ENCODE measurements around the gene CEP290. TPM values are rescaled to one million over a fixed set of nuclear protein-coding genes. Genes with fewer than 3 reads are reported as not detected.
A peak's percentile ranks its signal among the peaks of the same experiment; 100 is the strongest.

The CEP290 gene
- total and polyA plus RNA-seq, 8 donors: 10.8 to 36.4 (median 31.0) TPM

DNA sequence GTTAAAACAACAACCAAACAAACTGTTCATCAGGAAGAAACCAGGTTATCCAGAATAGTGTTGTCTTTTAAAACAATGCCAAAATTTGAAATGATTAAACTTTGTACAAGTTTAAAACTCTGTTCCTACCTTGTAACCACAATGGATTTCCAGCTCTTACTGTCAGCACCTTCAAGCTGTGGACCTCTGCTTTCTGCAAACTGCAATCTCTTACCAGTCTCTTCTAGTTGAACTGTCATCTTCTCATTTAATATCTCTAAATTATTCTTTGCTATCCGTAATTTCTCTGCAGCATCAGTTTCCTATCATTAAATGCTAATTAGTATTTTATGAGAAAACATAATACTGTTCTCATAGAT is 83.2 kb downstream of the CEP290 start:
- no peak for ATAC-seq
- H3K27me3 ChIP-seq: no peaks in the 10 kb centered on the region
- intact Hi-C loops (cut with DNase I): no loop called here
- no peaks in the 10 kb centered on the region for H3K9me3 ChIP-seq
- peaks cover 0 to 45% of the 10 kb centered on the region in 2 donors for H3K36me3 ChIP-seq
- no peak overlapping the region for H3K4me3 ChIP-seq
- no peaks in the 10 kb centered on the region for H3K4me1 ChIP-seq
- H3K27ac ChIP-seq: no peak overlapping the region
- TF ChIP-seq, protein P1, sequence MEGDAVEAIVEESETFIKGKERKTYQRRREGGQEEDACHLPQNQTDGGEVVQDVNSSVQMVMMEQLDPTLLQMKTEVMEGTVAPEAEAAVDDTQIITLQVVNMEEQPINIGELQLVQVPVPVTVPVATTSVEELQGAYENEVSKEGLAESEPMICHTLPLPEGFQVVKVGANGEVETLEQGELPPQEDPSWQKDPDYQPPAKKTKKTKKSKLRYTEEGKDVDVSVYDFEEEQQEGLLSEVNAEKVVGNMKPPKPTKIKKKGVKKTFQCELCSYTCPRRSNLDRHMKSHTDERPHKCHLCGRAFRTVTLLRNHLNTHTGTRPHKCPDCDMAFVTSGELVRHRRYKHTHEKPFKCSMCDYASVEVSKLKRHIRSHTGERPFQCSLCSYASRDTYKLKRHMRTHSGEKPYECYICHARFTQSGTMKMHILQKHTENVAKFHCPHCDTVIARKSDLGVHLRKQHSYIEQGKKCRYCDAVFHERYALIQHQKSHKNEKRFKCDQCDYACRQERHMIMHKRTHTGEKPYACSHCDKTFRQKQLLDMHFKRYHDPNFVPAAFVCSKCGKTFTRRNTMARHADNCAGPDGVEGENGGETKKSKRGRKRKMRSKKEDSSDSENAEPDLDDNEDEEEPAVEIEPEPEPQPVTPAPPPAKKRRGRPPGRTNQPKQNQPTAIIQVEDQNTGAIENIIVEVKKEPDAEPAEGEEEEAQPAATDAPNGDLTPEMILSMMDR (IDR thresholded peaks at IDR 0.05): no peak
- DNase-seq: no peak

DNA sequence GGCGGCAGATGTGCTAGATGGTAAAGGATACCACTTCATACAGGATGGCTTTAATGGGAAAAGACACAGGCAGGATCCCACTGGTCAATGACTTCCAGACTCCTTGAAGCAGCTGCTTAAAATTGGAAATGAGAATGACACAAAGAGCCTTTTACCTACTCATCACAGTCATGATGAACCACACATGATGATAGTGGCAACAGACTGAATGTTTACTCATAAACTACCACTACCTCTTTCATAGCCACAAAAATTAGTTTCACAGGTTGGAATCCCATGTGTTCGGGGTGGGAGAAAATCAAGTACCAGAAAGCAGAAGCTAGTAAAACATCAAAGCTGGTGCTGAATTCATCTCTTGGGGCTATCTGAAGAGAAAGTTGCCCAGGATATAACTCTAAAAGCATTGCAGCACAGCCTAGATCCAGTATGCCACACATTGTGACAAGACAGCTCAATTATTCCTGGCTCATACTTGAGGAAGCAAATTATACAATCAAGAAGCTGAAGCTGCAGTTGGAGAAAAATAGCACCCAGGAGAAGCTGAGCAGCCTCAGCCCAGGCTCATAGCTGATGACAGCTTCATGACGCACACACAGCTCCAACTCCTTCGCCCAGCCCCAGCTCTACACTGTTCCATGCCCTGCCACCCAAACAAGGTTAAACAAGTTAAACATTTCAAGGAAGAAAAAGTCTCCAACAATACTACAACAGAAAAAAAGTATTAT is 83.7 kb downstream of the CEP290 start:
- H3K36me3 ChIP-seq: peaks cover 0 to 46% of the 10 kb centered on the region in 2 donors

DNA sequence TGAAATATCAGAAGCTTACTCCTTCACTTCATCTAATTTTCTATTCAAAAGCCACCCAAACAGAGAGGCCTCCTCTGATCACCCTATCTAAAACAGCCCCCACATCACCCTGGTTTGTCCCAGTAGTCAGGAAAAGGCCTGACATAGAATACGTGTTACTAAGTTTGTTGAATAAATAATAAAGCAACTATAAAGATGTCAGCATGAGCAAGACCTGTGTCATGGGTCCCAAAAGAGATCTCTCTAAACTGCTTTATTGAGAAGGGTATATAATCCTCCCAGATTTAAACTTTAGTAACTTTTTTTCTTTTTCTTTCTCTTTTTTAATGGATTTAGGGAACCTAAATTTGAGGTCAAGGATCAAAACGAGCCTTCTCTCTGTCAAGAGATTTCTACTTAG is 85.3 kb downstream of the CEP290 start:
- no peak for DNase-seq
- peaks cover 0 to 49% of the 10 kb centered on the region in 2 donors for H3K36me3 ChIP-seq
- intact Hi-C loops (cut with DNase I): no loop called here

More for the DNA sequence above, 83.7 kb downstream of the CEP290 start:
- H3K4me3 ChIP-seq: no peak overlapping the region
- H3K27me3 ChIP-seq: no peaks in the 10 kb centered on the region
- intact Hi-C loops (cut with DNase I): no loop called here
- H3K4me1 ChIP-seq: no peaks in the 10 kb centered on the region
- DNase-seq (no peak), ATAC-seq (no peak)
- no peaks in the 10 kb centered on the region for H3K9me3 ChIP-seq
- TF ChIP-seq, protein P1 (IDR thresholded peaks at IDR 0.05): no peak
- no peak overlapping the region for H3K27ac ChIP-seq

DNA sequence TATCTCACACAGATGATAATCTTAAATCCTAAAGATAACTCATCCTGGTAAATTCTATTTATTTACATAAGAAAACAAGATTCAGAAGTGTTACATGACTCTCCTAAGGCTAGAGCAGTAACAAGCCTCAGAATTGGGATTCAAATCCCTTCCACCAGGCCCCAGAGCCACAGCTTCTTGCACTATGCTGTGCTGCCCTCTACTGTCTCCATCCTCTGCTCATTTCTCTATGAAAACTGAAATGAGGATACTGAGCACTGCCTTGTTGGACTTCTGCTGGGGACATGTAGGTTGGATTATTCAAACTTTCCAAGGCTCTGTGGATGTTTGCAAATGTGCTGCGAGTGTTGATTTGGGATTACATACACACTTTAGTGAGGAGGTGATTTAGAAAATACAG is 89.2 kb downstream of the CEP290 start:
- no peaks in the 10 kb centered on the region for H3K4me1 ChIP-seq
- TF ChIP-seq, protein P1 (IDR thresholded peaks at IDR 0.05): no peak
- H3K27me3 ChIP-seq: no peaks in the 10 kb centered on the region
- no peak overlapping the region for H3K4me3 ChIP-seq
- peaks cover 0 to 64% of the 10 kb centered on the region in 2 donors for H3K36me3 ChIP-seq
- peak; percentile 77 for ATAC-seq
- H3K27ac ChIP-seq: no peak overlapping the region
- peak in 1 of 4 donors; percentile 18 for DNase-seq
- intact Hi-C loops (cut with DNase I): no loop called here
- no peaks in the 10 kb centered on the region for H3K9me3 ChIP-seq

More for the DNA sequence above, 85.3 kb downstream of the CEP290 start:
- no peak overlapping the region for H3K27ac ChIP-seq
- TF ChIP-seq, protein P1 (IDR thresholded peaks at IDR 0.05): no peak
- H3K4me1 ChIP-seq: no peaks in the 10 kb centered on the region
- no peaks in the 10 kb centered on the region for H3K27me3 ChIP-seq
- H3K4me3 ChIP-seq: no peak overlapping the region
- no peaks in the 10 kb centered on the region for H3K9me3 ChIP-seq
- ATAC-seq: no peak

DNA sequence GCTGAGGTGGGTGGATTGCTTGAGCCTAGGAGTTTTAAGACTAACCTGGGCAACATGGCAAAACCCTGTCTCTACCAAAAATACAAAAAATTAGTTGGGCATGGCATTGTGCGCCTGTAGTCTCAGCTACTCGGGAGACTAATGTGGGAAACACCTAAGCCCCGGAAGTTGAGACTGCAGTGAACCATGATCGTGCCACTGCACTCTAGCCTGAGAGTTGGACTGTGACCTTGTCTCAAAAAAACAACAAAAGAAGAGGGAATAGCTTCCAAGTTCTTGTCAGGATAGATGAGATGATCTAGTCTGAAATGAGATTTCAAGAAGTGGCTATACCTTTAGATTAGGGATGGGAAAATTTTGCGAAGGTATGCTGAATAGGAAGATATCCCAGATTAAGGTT is 97.9 kb downstream of the CEP290 start:
- TF ChIP-seq, protein P1 (IDR thresholded peaks at IDR 0.05): no peak
- DNase-seq: no peak
- Histone ChIP-seq H3K9me3 (no peaks in the 10 kb centered on the region), H3K4me3 (no peak overlapping the region), H3K4me1 (no peaks in the 10 kb centered on the region), H3K36me3 (peaks cover 0 to 57% of the 10 kb centered on the region in 2 donors), H3K27ac (no peak overlapping the region), H3K27me3 (no peaks in the 10 kb centered on the region)
- no peak for ATAC-seq
- intact Hi-C loops (cut with DNase I): no loop called here

Measured in left lung (tissue), 10 donors.